ENCODE data around the gene GDF9. TPM values are rescaled to one million over a fixed set of nuclear protein-coding genes. Genes with fewer than 3 reads are reported as not detected.
A peak's percentile ranks its signal among the peaks of the same experiment; 100 is the strongest.

GDF9 gene
- total and polyA plus RNA-seq, 2 donors: 0.47 to 2.5 TPM

GRCh38 chr5:132825834-132826391 lies 40.4 kb downstream of the GDF9 start:
- peaks cover 8 to 22% of the 10 kb centered on the region in 2 donors for H3K4me1 ChIP-seq (ENCODE audit: control insufficient read depth in 2 of 2, insufficient read depth in 2 of 2, low read length in 2 of 2)

GRCh38 chr5:132825033-132825833 lies 41.0 kb downstream of the GDF9 start:
- Histone ChIP-seq H3K27me3 (ENCODE audit: control insufficient read depth in 2 of 2, insufficient read depth in 1 of 2, low read length in 1 of 2) (peaks cover 68 to 99% of the 10 kb centered on the region in 2 donors), H3K4me3 (ENCODE audit: low read length in 2 of 2) (peak overlapping the region in 1 of 2 donors; percentile 48), H3K36me3 (ENCODE audit: control insufficient read depth in 2 of 2, insufficient read depth in 2 of 2, low read length in 1 of 2) (no peaks in the 10 kb centered on the region), H3K4me1 (ENCODE audit: control insufficient read depth in 2 of 2, insufficient read depth in 2 of 2, low read length in 2 of 2) (peaks cover 8 to 22% of the 10 kb centered on the region in 2 donors), H3K9me3 (ENCODE audit: control insufficient read depth in 2 of 2, insufficient read depth in 1 of 2, low read length in 1 of 2) (peaks cover 1 to 21% of the 10 kb centered on the region in 2 donors), H3K27ac (ENCODE audit: low read depth in 1 of 2, low read length in 1 of 2) (no peak overlapping the region)
- WGBS: 23% methylated on average over 71 of the region's 71 CpGs
- no peak for DNase-seq (ENCODE audit: low read depth in 6 of 9, low spot score in 9 of 9)

More at GRCh38 chr5:132825834-132826391, 40.4 kb downstream of the GDF9 start:
- Histone ChIP-seq H3K27ac (ENCODE audit: low read depth in 1 of 2, low read length in 1 of 2) (no peak overlapping the region), H3K36me3 (ENCODE audit: control insufficient read depth in 2 of 2, insufficient read depth in 2 of 2, low read length in 1 of 2) (no peaks in the 10 kb centered on the region), H3K9me3 (ENCODE audit: control insufficient read depth in 2 of 2, insufficient read depth in 1 of 2, low read length in 1 of 2) (peaks cover 0 to 21% of the 10 kb centered on the region in 2 donors), H3K4me3 (ENCODE audit: low read length in 2 of 2) (peak overlapping the region in 1 of 2 donors; percentile 48), H3K27me3 (ENCODE audit: control insufficient read depth in 2 of 2, insufficient read depth in 1 of 2, low read length in 1 of 2) (peaks cover 68 to 99% of the 10 kb centered on the region in 2 donors)
- WGBS: 17% methylated on average over 43 of the region's 43 CpGs
- no peak for DNase-seq (ENCODE audit: low read depth in 6 of 9, low spot score in 9 of 9)

DNA sequence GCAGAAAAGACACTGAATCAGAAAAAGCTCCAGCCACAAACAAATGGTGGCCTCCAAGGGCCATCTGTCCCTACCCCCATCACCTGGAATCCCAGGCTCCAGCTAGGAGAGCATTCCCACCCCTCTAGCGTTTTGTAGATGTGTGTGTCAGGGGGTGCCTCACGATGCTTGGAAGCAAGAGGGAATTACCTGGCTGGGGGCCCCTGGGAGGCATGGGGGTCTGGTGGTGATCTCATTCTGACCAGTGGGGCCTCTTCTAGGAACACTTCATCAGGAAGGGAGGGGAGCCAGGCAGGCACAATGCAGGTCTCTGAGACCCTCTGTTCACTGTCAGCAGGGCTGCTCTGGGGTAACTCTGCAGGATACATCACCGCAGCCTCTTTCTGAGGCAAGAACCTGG lies 41.8 kb downstream of the GDF9 start:
- H3K4me1 ChIP-seq (ENCODE audit: control insufficient read depth in 2 of 2, insufficient read depth in 2 of 2, low read length in 2 of 2): peaks cover 11 to 25% of the 10 kb centered on the region in 2 donors
- 98% methylated on average over 3 of the region's 3 CpGs for WGBS
- H3K4me3 ChIP-seq (ENCODE audit: low read length in 2 of 2): no peak overlapping the region
- no peak overlapping the region for H3K27ac ChIP-seq (ENCODE audit: low read depth in 1 of 2, low read length in 1 of 2)
- H3K36me3 ChIP-seq (ENCODE audit: control insufficient read depth in 2 of 2, insufficient read depth in 2 of 2, low read length in 1 of 2): no peaks in the 10 kb centered on the region
- no peak for DNase-seq (ENCODE audit: low read depth in 6 of 9, low spot score in 9 of 9)
- H3K9me3 ChIP-seq (ENCODE audit: control insufficient read depth in 2 of 2, insufficient read depth in 1 of 2, low read length in 1 of 2): peaks cover 1 to 17% of the 10 kb centered on the region in 2 donors
- H3K27me3 ChIP-seq (ENCODE audit: control insufficient read depth in 2 of 2, insufficient read depth in 1 of 2, low read length in 1 of 2): peaks cover 71 to 99% of the 10 kb centered on the region in 2 donors

- Histone ChIP-seq H3K9me3 (ENCODE audit: control insufficient read depth in 2 of 2, insufficient read depth in 1 of 2, low read length in 1 of 2) (peaks cover 1 to 17% of the 10 kb centered on the region in 2 donors), H3K27ac (ENCODE audit: low read depth in 1 of 2, low read length in 1 of 2) (no peak overlapping the region), H3K4me3 (ENCODE audit: low read length in 2 of 2) (no peak overlapping the region), H3K4me1 (ENCODE audit: control insufficient read depth in 2 of 2, insufficient read depth in 2 of 2, low read length in 2 of 2) (peaks cover 11 to 25% of the 10 kb centered on the region in 2 donors), H3K27me3 (ENCODE audit: control insufficient read depth in 2 of 2, insufficient read depth in 1 of 2, low read length in 1 of 2) (peaks cover 65 to 99% of the 10 kb centered on the region in 2 donors), H3K36me3 (ENCODE audit: control insufficient read depth in 2 of 2, insufficient read depth in 2 of 2, low read length in 1 of 2) (no peaks in the 10 kb centered on the region)
- WGBS: 94% methylated on average over 7 of the region's 7 CpGs
- no peak for DNase-seq (ENCODE audit: low read depth in 6 of 9, low spot score in 9 of 9)
These were observed 42.7 kb downstream of the GDF9 start for GRCh38 chr5:132823481-132824050.

GRCh38 chr5:132822650-132823480 lies 43.4 kb downstream of the GDF9 start:
- peaks cover 11 to 25% of the 10 kb centered on the region in 2 donors for H3K4me1 ChIP-seq (ENCODE audit: control insufficient read depth in 2 of 2, insufficient read depth in 2 of 2, low read length in 2 of 2)
- no peaks in the 10 kb centered on the region for H3K36me3 ChIP-seq (ENCODE audit: control insufficient read depth in 2 of 2, insufficient read depth in 2 of 2, low read length in 1 of 2)
- no peak overlapping the region for H3K27ac ChIP-seq (ENCODE audit: low read depth in 1 of 2, low read length in 1 of 2)
- peaks cover 58 to 95% of the 10 kb centered on the region in 2 donors for H3K27me3 ChIP-seq (ENCODE audit: control insufficient read depth in 2 of 2, insufficient read depth in 1 of 2, low read length in 1 of 2)
- WGBS: 24% methylated on average over 68 of the region's 68 CpGs
- DNase-seq (ENCODE audit: low read depth in 6 of 9, low spot score in 9 of 9): no peak
- H3K9me3 ChIP-seq (ENCODE audit: control insufficient read depth in 2 of 2, insufficient read depth in 1 of 2, low read length in 1 of 2): peaks cover 1 to 17% of the 10 kb centered on the region in 2 donors
- peak overlapping the region in 1 of 2 donors; percentile 7 for H3K4me3 ChIP-seq (ENCODE audit: low read length in 2 of 2)

GRCh38 chr5:132821791-132822190 lies 44.5 kb downstream of the GDF9 start:
- Histone ChIP-seq H3K36me3 (ENCODE audit: control insufficient read depth in 2 of 2, insufficient read depth in 2 of 2, low read length in 1 of 2) (no peaks in the 10 kb centered on the region), H3K27me3 (ENCODE audit: control insufficient read depth in 2 of 2, insufficient read depth in 1 of 2, low read length in 1 of 2) (peaks cover 48 to 85% of the 10 kb centered on the region in 2 donors), H3K4me1 (ENCODE audit: control insufficient read depth in 2 of 2, insufficient read depth in 2 of 2, low read length in 2 of 2) (peaks cover 11 to 25% of the 10 kb centered on the region in 2 donors), H3K27ac (ENCODE audit: low read depth in 1 of 2, low read length in 1 of 2) (no peak overlapping the region), H3K4me3 (ENCODE audit: low read length in 2 of 2) (no peak overlapping the region), H3K9me3 (ENCODE audit: control insufficient read depth in 2 of 2, insufficient read depth in 1 of 2, low read length in 1 of 2) (peaks cover 1 to 17% of the 10 kb centered on the region in 2 donors)
- WGBS: 98% methylated on average over 1 of the region's 1 CpG
- no peak for DNase-seq (ENCODE audit: low read depth in 6 of 9, low spot score in 9 of 9)

GRCh38 chr5:132821350-132821749 lies 44.9 kb downstream of the GDF9 start:
- Histone ChIP-seq H3K36me3 (ENCODE audit: control insufficient read depth in 2 of 2, insufficient read depth in 2 of 2, low read length in 1 of 2) (no peaks in the 10 kb centered on the region), H3K27me3 (ENCODE audit: control insufficient read depth in 2 of 2, insufficient read depth in 1 of 2, low read length in 1 of 2) (peaks cover 44 to 85% of the 10 kb centered on the region in 2 donors), H3K27ac (ENCODE audit: low read depth in 1 of 2, low read length in 1 of 2) (no peak overlapping the region), H3K4me3 (ENCODE audit: low read length in 2 of 2) (no peak overlapping the region), H3K4me1 (ENCODE audit: control insufficient read depth in 2 of 2, insufficient read depth in 2 of 2, low read length in 2 of 2) (peaks cover 11 to 25% of the 10 kb centered on the region in 2 donors), H3K9me3 (ENCODE audit: control insufficient read depth in 2 of 2, insufficient read depth in 1 of 2, low read length in 1 of 2) (peaks cover 1 to 13% of the 10 kb centered on the region in 2 donors)
- WGBS: 97% methylated on average over 3 of the region's 3 CpGs
- DNase-seq (ENCODE audit: low read depth in 6 of 9, low spot score in 9 of 9): no peak

- DNase-seq (ENCODE audit: low read depth in 6 of 9, low spot score in 9 of 9): peak; percentile 65 to 92 (median 81)
- H3K27ac ChIP-seq (ENCODE audit: low read depth in 1 of 2, low read length in 1 of 2): no peak overlapping the region
- WGBS: 31% methylated on average over 15 of the region's 15 CpGs
- H3K4me1 ChIP-seq (ENCODE audit: control insufficient read depth in 2 of 2, insufficient read depth in 2 of 2, low read length in 2 of 2): peaks cover 6 to 19% of the 10 kb centered on the region in 2 donors
- peaks cover 1 to 11% of the 10 kb centered on the region in 2 donors for H3K9me3 ChIP-seq (ENCODE audit: control insufficient read depth in 2 of 2, insufficient read depth in 1 of 2, low read length in 1 of 2)
- H3K4me3 ChIP-seq (ENCODE audit: low read length in 2 of 2): no peak overlapping the region
- no peaks in the 10 kb centered on the region for H3K36me3 ChIP-seq (ENCODE audit: control insufficient read depth in 2 of 2, insufficient read depth in 2 of 2, low read length in 1 of 2)
- peaks cover 35 to 77% of the 10 kb centered on the region in 2 donors for H3K27me3 ChIP-seq (ENCODE audit: control insufficient read depth in 2 of 2, insufficient read depth in 1 of 2, low read length in 1 of 2)
These were observed 46.0 kb downstream of the GDF9 start for GRCh38 chr5:132820162-132820754.
